HG03469 (cell line): ENCODE data around the gene UNC13A.

Experiments used
- ATAC-seq: cut with Tn5 transposase; IDR thresholded peaks from one replicate; pipeline ENCODE4 v1.9.1; 2021; ENCODE audit warnings: mild to moderate bottlenecking, moderate library complexity, moderate number of reproducible peaks; ENCODE audit not compliant: unreplicated experiment

Gene UNC13A

DNA sequence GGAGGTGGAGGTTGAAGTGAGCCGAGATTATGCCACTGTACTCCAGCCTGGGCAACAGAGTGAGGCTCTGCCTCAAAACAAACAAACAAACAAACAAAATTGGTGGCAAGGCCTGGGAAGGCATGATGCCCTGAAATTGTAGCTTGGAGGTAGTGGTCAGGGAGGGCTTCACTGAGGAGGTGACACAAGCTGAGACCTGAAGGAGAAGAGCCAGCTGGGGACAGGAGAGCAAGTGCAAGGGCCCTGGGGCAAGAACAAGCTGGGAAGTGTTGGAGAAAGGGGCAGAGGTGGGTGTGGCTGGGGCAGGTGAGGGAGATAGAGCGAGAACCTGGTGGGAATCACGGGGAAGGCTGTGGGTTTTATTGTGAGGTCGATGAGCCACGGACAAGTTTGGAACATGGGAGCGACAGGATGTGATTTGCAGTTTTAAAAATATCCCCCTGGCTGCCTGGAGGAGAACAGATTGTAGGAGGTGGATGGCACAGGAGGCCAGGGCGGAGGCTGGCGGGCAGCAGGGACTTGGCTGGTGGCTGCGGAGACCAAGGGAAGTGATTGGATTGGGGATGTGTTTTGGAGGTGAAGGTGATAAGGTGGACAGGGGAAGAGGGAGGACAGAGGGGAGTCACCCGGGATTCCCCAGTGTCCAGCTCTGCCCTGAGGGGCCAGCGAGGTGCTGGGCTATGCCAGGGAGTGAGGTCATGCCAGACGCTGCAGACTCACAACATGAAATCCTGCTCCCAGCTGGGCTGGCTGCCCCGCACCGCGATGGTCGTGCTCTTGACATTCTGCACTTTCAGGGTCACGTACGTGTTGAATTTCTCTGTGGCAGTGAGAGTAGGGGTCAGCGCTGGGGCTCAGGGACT lies 14.0 kb downstream of the UNC13A start:
- ATAC-seq, result no peak

DNA sequence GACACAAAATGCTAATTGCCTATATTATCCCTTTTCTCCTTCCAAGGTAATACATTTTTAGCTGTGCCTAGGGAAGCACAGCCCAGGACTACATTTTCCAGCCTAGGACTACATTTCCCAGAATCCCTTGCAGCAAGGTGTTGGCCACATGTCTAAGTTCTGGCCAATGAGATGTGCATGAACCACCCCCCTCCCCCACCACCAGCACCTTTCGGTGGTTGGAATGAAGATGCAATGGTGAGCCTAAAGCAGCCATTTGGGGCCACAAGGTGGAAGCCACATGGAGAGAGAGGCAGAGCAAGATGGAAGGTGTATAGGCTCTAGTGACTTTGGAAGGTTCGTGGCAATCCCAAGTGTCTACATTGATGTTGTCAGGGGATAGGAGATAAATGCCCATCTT lies 16.2 kb downstream of the UNC13A start:
- no peak for ATAC-seq

DNA sequence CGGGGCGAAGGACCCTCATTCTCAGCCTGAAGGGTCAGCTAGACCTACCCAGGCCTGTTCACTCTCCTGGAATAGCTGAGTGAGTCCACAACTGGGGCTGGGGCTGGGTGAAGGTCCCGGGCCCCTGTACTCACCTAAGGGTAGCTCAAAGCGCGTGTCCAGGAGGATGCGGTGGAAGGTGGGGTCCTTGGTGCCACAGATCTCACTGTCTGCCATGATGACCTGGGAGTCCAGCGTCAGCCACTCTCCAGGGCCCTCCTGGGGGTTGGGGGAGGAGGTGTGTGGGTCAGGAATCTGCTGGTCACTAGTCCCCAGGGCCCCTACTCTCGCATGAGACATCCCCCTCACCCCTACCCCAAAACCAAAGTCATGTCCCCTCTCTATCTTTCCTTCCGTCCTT lies 18.7 kb downstream of the UNC13A start:
- ATAC-seq, result no peak

DNA sequence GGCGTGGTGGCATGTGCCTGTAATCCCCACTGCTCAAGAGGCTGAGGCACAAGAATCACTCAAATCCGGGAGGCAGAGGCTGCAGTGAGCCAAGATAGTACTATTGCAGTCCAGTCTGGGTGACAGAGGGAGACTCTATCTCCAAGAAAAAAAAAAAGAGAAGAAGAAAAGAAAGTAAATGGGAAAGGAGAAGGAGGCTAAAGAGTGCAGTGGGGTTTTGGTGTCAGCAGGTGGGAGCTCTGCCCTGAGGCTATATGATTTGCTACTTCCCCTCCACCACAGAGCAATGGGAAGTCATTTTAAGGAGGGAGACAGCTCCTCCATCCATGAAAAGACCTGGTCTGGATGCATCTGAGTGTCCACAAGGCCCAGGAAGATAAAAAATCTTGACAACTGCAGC lies 23.1 kb downstream of the UNC13A start:
- ATAC-seq, result no peak

DNA sequence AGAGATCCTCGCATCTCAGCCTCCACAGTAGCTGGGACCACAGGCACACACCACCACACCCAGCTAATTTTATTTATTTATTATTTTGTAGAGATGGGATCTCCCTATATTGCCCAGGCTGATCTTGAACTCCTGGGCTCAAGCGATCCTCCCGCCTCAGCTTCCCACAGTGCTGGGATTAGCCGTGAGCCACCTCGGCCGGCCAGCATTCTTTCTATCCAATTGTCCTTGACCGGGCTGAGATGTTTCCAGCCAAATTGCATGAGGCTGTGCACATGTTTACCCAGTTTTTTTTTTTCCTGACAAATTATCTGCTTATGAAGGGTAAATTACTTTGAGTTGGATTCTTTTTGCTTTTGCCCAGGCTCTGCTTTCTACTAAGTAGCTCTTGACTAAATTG lies 28.2 kb downstream of the UNC13A start:
- no peak for ATAC-seq

DNA sequence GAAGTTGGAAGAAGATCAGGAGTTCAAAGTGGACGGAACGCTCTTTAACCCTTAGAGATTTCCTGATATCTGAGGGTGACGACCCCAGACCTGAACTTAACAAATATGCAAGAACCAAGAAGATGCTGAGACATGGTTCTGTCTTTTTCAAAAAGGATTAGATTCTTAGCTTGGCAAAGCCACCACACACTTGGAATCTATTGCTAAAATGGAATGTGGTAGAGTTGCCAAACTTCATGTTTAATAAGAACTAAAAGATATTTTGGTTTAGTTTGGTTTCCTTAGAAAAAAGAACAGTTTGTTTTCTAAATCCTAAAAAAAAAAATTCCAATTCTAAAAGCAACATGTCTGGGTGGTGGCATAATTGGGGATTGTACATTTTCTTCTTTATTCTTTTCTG lies 29.5 kb downstream of the UNC13A start:
- ATAC-seq, result no peak

DNA sequence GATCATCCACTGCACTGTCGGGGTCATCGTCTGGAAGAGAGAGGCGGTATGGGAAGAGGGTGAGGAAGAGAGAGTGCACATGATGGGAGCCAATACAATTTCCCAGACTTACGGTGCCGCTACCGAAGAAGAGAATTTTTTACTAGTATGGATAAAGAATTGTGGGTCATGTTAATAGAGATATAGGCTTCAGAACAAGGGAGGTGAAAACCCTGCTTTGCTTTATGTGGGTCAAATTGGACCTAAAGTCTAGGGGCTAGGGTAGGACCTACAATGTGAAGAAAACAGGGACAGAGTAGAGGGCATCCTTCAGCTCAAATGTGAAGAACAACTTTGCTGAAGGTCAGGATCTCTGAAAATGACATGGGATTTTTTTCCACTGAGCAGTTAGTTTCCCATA lies 29.9 kb downstream of the UNC13A start:
- no peak for ATAC-seq

DNA sequence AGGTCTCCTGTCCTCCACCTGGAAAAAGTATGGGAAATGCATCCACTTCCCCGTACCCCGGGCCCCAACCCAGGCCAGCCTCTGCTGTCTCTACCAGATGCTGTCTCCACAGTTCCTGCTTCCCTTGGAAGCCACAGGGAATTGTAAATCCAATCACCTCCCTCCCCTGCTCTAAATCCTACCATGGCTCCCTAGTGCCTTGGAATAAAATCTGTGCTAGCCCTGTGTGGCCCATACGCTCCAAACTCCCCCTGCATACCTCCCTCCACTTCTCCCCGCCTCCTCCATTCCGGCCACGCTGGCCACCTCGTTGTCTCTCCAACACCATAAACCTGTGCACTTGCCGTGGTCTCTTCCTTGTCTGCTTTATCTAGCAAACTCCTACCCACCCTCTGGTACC lies 31.2 kb downstream of the UNC13A start:
- ATAC-seq, result no peak

DNA sequence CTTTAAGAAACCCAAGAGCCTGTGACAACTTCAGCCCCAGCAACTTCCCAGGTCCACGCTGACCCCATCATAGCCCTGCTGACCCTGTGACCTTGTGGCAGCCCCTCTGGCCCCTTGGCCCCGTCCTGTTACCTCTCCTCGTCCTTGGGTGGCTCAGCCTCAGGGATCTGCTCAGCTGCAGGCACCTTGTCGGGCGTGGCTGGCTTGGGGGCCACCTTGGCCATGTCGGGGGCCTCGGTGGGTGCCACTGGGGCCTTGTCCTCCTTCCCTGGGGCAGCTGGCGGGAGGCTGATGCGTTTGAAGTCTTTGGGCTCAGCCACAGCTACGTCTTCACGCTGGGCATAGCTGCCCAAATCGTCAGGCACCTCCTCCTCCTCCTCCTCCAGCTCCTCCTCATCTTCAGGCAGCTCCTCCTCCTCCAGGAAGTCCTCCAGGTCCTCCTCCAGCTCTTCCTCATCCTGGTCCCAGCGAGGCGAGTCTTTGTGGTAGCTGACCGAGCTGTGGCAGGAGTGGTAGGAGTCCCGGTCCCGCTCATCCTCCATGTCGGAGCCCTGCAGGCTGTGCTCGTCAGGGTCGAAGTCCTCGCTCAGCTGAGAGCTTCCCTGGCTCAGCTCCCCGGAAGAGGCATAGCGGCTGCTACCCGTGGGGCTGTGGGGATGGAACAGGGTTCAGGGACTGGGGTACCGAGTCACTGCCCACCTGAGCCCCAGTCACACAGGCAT lies 32.2 kb downstream of the UNC13A start:
- no peak for ATAC-seq

DNA sequence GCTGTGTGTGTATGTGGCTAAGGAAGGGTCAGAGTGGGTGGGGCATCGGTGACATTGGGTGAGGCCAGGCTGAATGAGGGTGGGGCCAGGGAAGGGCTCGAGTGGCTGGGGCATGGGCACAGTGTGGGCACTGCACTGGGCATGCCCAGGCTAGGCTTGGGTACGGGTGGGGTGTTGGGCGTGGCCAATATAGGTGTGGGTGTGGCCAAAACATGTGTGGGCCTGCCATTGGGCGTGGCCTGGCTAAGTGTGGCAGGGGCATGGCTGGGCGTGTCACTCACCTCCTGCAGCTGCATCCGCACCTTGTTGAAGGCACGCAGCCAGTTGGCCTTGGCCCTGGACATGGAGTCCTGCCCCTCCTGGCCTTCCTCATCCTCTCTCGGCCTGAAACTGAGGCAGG lies 33.2 kb downstream of the UNC13A start:
- ATAC-seq, result no peak

DNA sequence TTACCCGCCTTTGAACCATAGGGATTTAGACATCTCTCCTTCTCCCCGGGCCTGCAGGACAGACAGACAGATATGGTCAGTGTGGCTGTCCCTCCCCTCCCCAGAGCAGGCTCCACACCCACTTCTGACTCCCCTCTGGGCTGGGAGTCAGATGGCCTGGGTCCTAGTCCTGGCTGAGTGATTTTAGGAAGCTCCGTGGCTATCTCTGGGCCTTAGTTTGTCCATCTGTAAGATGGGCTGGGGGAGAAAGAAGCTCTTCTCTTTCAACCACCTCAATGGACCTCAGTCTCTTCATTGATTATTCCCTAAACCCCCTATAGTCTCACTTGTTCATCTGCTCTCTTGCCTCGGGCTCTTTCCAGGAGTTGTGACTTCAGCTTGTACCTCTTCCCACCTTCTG lies 35.5 kb downstream of the UNC13A start:
- no peak for ATAC-seq

DNA sequence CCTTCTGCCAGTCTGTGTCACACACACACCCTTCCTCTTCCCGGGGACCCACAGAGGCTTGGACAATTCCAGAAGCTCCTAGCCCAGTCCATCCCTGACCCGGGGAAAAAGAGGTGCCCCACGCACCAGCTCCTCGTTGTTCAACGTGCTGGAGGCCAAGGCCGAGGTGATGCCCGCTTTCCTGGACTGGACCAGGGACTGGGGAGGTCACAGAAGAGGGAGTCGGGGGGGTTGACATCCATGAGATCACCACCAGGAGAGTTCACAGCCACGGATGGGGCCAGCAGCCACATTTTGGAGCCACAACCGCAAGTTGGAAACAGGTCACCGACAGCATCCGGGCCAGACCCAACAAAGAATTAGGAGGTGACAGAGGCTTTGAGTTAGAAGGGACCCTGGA lies 39.4 kb downstream of the UNC13A start:
- no peak for ATAC-seq

DNA sequence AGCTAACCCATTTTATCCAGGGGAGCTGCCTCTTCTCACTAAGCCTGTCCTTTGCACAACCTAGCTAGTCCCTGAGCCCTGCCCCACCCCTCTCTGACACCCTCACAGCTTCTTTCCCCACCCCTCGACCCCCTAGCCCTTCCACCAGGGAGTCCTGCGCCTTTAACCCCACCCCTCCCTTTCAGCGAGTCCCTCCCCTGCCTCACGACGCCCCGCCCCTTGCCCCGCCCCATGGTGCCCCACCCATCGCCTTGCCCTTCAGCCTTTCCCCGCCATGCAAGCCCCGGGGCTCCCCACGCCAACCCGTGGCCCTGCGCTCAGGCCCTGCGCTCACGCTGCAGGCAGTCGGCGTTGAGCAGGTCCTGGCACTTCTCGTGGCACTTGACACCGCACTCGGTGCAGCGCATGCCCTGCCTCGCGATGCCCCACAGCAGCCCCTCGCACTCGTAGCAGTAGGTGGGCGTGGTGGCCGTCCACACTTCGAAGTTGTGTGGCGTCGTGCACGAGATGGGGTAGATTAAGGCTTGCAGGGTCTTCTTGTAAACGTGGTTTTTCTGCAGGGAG lies 40.0 kb downstream of the UNC13A start:
- ATAC-seq, result no peak

DNA sequence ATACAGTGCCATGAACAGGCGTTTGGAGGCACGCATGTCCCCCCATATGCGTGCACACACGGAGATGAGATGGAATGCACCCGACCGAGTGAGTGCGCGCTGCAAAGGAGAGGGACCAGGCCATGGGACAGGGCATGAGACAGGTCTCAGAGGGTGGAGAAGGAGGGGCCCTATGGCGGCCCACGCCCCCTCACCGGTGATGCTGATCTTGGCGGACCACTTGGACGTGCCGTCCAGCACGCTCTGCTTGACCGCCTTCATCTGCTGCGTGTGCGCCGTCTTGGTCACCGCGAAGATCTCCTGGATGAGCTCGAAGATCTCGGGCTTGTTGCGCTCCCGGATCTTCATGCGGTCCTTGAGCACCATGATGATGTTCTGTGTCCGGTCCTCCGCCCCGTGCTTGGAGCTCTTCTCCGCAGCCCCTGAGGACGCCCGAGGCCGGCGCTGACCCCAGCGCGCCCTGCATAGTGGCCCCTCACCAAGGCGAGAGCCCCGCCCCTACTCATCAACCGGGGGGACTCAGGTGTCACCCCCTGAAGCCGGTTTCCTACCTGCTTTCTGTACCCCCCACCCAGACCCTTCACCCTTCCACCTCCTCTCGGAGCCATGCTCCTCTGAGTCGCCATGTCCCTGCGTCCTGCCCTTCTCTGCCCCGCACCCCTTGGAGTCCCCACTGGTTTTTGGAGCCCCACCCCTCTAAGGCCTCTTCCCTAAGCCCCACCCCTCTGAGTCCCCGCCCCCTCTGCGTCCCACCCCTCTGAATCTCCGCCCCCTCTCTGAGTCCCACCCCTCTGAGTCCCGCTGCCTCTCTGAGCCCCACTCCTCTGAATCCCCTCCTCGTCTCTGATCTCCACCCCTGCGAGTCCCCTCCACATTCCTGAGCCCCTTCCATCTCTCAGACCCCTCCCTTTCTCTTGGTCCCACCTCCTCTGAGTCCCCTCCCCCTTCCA lies 40.8 kb downstream of the UNC13A start:
- ATAC-seq, result no peak

DNA sequence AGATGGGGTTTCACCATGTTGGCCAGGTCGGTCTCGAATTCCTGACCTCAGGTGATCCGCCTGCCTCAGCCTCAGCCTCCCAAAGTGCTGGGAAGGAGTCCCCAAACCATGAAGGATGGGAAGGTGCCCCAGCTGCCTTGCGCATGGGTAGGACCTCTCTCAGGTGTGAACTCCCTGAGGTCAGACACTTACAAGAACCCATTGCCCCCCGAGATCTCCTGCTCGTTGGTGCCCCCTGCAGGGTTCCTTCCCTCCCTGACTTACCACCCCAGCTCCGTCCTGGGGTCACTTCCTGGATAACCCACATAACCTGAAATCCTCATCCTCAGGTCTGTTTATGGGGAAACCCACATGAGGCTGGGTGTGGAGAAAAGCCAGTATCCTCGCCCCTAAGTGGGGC lies 41.7 kb downstream of the UNC13A start:
- no peak for ATAC-seq

DNA sequence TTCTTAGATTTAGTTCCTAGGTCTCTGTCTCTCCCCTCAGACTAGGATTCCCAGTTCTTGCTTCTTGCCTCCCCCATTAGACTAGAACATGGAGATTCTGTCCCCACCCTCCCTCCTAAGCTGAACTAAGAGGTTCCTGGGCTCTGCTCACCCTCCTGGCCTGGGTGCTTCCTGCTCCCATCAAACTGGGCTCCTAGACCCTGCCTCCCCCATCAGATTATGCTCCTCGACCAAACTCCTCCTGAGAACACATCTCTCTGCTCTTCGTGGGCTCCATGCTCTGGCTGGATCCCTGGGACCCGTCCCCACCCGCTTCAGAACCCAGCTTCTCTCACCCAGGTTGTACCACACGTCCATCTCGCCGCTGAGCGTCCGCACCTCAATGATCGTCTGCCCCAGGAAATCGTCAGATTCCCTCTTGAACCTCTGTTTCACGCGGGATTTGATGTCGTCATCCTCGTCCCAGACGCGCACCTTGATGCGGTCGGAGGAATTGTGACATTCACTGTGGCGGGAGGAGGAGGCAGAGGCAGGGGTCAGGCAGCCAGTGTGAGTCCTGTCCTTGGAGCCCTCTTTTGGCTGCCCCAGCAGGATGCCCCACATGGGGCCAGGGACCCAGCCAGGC lies 42.7 kb downstream of the UNC13A start:
- ATAC-seq, result no peak

DNA sequence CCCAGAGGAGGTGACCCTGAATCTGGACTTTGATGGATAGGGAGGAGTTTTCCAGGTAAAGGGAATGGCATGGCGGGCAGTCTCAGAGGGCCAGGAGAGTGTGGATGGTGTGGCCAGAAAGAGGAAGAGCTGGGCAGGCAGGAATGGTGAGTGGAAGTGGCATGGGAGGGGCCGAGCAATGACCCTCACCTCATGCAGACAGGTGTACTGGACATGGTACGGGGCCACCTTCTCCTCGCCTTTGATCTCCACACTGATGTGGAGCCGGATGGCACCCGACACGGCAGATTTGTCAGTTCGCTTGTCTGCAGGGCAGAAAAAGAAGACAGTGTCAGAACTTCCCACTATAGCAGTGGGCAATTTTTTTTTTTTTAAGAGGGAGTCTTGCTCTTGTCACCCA lies 45.5 kb downstream of the UNC13A start:
- no peak for ATAC-seq

DNA sequence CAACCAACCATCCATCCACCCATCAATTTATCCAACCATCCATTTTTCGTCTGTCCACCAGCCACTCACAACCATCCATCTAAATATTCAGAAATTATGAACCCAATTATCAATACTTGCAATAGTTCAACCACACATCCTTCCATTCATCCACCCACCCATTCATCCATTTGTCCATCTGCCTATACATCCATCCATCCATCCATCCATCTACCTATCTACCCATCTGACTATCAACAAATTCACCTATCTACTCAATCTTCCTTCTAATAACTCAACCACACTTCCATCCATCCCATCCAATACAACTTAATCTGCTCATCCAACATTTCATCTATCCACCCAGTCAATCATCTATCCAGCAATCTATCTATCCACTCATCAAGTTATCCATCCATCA lies 46.3 kb downstream of the UNC13A start:
- ATAC-seq, result no peak

DNA sequence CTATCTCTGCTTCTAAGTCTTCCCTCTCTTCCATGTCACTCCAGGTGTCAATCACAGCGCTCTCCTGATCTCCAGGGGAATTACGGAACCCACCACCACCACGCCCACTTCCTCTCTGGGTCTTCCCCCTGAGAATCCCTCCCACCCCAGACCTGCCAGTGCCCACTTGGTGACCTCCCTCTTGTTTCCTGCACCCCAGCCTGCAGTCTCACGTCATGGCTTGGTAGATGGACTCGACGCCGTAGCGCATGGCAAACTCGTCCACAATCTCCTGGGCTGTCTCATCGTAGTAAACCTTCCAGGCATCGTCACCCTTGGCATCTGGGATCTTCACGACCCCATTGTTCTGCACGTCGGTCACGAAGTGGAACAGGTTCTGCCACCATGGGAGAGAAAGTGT lies 47.0 kb downstream of the UNC13A start:
- ATAC-seq, result no peak

DNA sequence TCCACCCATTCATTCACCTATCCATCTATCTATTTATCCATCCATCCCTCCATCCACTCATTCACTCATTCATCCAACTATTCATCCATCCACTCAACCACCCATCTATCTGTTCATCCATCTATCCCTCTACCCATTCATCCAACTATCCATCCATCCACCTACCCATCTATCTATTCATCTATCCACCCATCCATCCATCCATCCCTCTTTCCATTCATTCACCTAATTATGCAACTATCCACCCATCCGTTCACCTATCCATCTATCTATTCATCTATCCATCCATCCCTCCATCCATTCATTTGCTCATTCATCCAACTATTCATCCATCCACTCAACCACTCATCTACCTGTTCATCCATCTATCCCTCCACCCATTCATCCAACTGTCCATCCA lies 54.5 kb downstream of the UNC13A start:
- no peak for ATAC-seq

DNA sequence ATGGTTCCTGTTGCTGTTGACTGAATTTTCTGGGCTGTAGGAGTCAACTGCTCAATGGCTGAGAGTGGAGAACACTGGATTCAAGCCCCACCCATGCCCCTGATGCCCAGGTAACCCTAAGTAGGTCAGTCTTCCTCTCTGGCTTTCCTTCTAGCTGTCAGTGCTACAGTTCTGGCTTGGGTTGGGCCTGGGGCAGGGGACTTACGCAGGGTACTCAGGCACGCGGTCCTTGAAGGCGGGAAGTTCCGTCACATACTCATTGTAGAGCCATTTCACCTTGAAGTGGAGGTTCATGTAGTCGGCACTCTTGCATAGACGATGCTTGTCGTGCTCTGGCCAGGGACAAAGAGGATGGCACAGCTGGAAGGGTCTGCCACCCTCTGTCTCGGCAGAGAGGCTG lies 55.6 kb downstream of the UNC13A start:
- no peak for ATAC-seq
